ENCODE measurements around the gene C1orf21.

DNA sequence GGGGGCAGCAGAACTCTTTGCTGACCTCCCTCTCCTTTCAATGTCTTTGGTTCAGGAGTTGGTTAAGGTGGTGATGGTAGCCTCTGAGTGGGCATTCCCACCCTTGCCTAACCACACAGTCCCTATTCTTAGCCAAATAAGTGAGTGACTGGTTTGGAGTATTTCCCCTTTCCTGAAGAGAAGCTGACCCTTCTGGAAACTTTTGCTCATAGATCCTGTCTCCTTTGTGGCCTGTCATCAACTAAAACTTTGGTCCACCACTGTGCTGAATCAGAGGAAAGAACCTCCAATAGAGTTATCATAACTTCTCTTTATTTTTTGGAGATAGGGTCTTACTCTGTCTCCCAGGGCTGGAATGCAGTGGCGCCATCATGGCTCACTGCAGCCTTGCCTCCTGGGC lies 31.1 kb downstream of the C1orf21 start:
- TF ChIP-seq, protein P1, sequence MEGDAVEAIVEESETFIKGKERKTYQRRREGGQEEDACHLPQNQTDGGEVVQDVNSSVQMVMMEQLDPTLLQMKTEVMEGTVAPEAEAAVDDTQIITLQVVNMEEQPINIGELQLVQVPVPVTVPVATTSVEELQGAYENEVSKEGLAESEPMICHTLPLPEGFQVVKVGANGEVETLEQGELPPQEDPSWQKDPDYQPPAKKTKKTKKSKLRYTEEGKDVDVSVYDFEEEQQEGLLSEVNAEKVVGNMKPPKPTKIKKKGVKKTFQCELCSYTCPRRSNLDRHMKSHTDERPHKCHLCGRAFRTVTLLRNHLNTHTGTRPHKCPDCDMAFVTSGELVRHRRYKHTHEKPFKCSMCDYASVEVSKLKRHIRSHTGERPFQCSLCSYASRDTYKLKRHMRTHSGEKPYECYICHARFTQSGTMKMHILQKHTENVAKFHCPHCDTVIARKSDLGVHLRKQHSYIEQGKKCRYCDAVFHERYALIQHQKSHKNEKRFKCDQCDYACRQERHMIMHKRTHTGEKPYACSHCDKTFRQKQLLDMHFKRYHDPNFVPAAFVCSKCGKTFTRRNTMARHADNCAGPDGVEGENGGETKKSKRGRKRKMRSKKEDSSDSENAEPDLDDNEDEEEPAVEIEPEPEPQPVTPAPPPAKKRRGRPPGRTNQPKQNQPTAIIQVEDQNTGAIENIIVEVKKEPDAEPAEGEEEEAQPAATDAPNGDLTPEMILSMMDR (conservative IDR thresholded peaks at IDR 0.05 in 1 of 2, IDR thresholded peaks at IDR 0.05 in 1 of 2; ENCODE audit: low read depth in 1 of 2, low read length in 2 of 2): no peak
- no peak for TF ChIP-seq EZH2 (IDR thresholded peaks at IDR 0.05; ENCODE audit: low read length, missing control alignments)

All from fibroblast of lung (primary cell).